ENCODE data around the gene DNAH11.
"Not testable (repeated sequence)": the region's sequence is repeated elsewhere in the genome, so short reads cannot be mapped to it uniquely, and the experiment has no call there.

DNAH11 gene

DNA sequence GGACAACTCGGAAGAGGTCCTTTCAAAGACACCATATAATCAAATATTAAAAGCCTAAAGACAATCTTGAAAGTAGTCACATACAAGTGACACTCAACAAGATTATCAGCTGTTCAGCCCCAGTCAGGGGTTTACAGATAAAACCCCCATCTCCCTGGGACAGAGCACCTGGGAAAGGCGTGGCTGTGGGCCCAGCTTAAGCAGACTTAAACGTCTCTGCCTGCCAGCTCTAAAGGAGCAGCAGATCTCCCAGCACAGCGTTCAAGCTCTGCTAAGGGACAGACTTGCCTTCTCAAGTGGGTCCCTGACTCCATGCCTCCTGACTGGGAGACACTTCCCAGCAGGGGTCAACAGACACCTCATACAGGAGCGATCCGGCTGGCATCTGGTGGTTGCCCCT, 384.9 kb downstream of the DNAH11 start:
- no peak for TF ChIP-seq FOXK2 (IDR thresholded peaks at IDR 0.05)
- TF ChIP-seq TARDBP (IDR thresholded peaks at IDR 0.05): no peak
- no peak for TF ChIP-seq LEF1 (IDR thresholded peaks at IDR 0.05; ENCODE audit: borderline replicate concordance)
- no peak for TF ChIP-seq BHLHE40 (IDR thresholded peaks at IDR 0.05; ENCODE audit: borderline replicate concordance)
- TF ChIP-seq SUZ12 (IDR thresholded peaks at IDR 0.05): no peak
- TF ChIP-seq FOXM1 (IDR thresholded peaks at IDR 0.05; ENCODE audit: borderline replicate concordance): no peak
- TF ChIP-seq ELF4 (IDR thresholded peaks at IDR 0.05): no peak
- no peak for TF ChIP-seq L3MBTL2 (conservative IDR thresholded peaks at IDR 0.05)
- TF ChIP-seq ARNT (IDR thresholded peaks at IDR 0.05): no peak
- TF ChIP-seq FOXA1 (IDR thresholded peaks at IDR 0.05): no peak
- TF ChIP-seq SP1 (IDR thresholded peaks at IDR 0.05): no peak
- TF ChIP-seq NFRKB (IDR thresholded peaks at IDR 0.05): no peak
- TF ChIP-seq ZNF384 (IDR thresholded peaks at IDR 0.05): no peak
- TF ChIP-seq HDGF (IDR thresholded peaks at IDR 0.05; ENCODE audit: borderline replicate concordance): no peak
- no peak for TF ChIP-seq CTBP1 (IDR thresholded peaks at IDR 0.05; ENCODE audit: borderline replicate concordance)
- TF ChIP-seq, protein P1, sequence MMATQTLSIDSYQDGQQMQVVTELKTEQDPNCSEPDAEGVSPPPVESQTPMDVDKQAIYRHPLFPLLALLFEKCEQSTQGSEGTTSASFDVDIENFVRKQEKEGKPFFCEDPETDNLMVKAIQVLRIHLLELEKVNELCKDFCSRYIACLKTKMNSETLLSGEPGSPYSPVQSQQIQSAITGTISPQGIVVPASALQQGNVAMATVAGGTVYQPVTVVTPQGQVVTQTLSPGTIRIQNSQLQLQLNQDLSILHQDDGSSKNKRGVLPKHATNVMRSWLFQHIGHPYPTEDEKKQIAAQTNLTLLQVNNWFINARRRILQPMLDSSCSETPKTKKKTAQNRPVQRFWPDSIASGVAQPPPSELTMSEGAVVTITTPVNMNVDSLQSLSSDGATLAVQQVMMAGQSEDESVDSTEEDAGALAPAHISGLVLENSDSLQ (IDR thresholded peaks at IDR 0.05): no peak
- ChIA-PET POLR2A (no interaction called here), CTCF (no interaction called here)
- no peak for DNase-seq (ENCODE audit: extremely low spot score)

GRCh38 chr7:21933293-21933692, 390.5 kb downstream of the DNAH11 start:
- POLR2A ChIA-PET; DNase-seq (ENCODE audit: extremely low spot score); CTCF ChIA-PET: not testable (repeated sequence)

DNA sequence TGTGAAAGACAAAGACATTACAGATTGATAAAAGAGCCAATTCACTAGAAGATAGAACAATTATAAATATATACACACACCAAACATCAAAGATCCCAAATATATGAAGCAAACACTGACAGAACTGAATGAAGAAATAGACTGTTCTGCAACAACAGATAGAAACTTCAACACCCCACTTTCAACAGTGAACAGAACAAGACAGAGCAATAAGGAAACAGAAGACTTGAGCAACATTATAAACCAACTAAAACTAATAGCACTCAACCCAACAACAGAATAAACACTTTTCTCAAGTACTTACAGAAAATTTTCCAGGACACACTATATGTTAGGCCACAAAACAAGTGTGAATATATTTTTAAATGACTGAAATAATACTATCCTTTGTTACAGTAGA, 392.0 kb downstream of the DNAH11 start:
- CTCF ChIA-PET: no interaction called here

DNA sequence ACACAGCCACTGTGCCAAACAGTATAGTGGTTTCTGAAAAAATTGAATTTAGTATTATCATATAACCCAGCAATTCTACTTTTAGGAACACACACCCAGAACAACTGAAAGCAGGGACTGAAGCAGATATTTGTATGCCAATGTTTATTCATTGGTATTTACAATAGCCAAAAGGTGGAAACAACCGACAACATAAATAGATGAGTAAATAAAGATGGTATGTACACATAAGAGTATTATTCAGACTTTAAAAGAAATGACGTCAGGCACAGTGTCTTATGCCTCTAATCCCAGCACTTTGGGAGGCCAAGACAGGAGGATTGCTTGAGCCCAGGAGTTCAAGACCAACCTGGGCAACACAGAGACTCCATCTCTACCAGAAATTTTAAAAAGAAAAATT, 395.6 kb downstream of the DNAH11 start:
- TF ChIP-seq BHLHE40 (IDR thresholded peaks at IDR 0.05; ENCODE audit: borderline replicate concordance): no peak
- POLR2A ChIA-PET: no interaction called here
- DNase-seq (ENCODE audit: extremely low spot score): no peak

More for the DNA sequence above, 392.0 kb downstream of the DNAH11 start:
- no peak for TF ChIP-seq HDGF (IDR thresholded peaks at IDR 0.05; ENCODE audit: borderline replicate concordance)
- no peak for TF ChIP-seq BHLHE40 (IDR thresholded peaks at IDR 0.05; ENCODE audit: borderline replicate concordance)
- no peak for DNase-seq (ENCODE audit: extremely low spot score)
- POLR2A ChIA-PET: no interaction called here

DNA sequence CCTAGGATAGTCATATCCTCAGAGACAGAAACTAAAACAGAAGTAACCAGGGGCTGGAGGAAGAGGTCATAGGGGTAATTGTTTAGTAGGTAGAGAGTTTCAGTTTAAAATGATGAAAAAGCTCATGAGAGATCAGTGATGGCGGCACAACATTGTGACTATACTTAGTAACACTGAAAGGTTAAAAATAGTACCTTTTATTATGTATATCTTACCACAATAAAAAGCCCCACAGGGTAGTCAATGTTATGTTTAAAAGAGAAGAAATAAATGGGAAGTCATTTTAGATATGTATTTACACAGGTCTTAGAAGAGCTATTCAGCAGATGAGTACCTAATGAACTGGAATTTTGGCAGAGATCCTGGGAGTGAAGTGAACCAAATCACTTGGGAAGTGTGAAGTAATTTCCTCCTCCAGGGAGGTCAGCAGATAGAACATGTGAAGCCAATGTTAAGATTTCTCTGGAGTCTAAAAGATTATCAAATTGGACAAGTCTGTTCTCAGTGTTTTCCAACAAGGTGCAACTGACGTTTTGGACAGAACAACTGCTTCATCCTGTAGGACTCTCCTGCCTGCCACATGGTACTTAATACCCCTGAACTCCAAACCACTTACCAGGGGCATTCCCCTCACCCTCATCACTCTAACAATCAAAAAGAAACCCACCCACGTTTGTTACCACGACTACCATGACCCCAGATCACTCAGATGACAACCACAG, 396.5 kb downstream of the DNAH11 start:
- no peak for TF ChIP-seq L3MBTL2 (conservative IDR thresholded peaks at IDR 0.05)
- no peak for TF ChIP-seq TARDBP (IDR thresholded peaks at IDR 0.05)
- TF ChIP-seq CTBP1 (IDR thresholded peaks at IDR 0.05; ENCODE audit: borderline replicate concordance): no peak
- no peak for TF ChIP-seq SP1 (IDR thresholded peaks at IDR 0.05)
- no peak for TF ChIP-seq LEF1 (IDR thresholded peaks at IDR 0.05; ENCODE audit: borderline replicate concordance)
- no peak for TF ChIP-seq SUZ12 (IDR thresholded peaks at IDR 0.05)
- TF ChIP-seq, protein P1 (IDR thresholded peaks at IDR 0.05): no peak
- TF ChIP-seq FOXA1 (IDR thresholded peaks at IDR 0.05): no peak
- no peak for TF ChIP-seq BHLHE40 (IDR thresholded peaks at IDR 0.05; ENCODE audit: borderline replicate concordance)
- TF ChIP-seq ZNF384 (IDR thresholded peaks at IDR 0.05): no peak
- no peak for TF ChIP-seq NFRKB (IDR thresholded peaks at IDR 0.05)
- TF ChIP-seq FOXM1 (IDR thresholded peaks at IDR 0.05; ENCODE audit: borderline replicate concordance): no peak
- TF ChIP-seq ELF4 (IDR thresholded peaks at IDR 0.05): no peak
- no peak for TF ChIP-seq ARNT (IDR thresholded peaks at IDR 0.05)
- CTCF ChIA-PET: interaction anchor here (0.5 to 0.6 kb wide), 2 partner anchors 78 to 1049 kb away, joined by 3 read pairs; no protein-coding TSS in a partner anchor
- POLR2A ChIA-PET: interaction anchor here (0.6 kb wide), 1 partner anchor 1158 kb away, joined by 3 read pairs; no protein-coding TSS in a partner anchor
- DNase-seq (ENCODE audit: extremely low spot score): no peak

More for the DNA sequence above, 395.6 kb downstream of the DNAH11 start:
- CTCF ChIA-PET: no interaction called here

- no peak for TF ChIP-seq CTBP1 (IDR thresholded peaks at IDR 0.05; ENCODE audit: borderline replicate concordance)
- TF ChIP-seq TARDBP (IDR thresholded peaks at IDR 0.05): no peak
- TF ChIP-seq HDGF (IDR thresholded peaks at IDR 0.05; ENCODE audit: borderline replicate concordance): no peak
- no peak for TF ChIP-seq FOXK2 (IDR thresholded peaks at IDR 0.05)
- no peak for DNase-seq (ENCODE audit: extremely low spot score)
- ChIA-PET CTCF (interaction anchor here (0.5 to 0.6 kb wide), 2 partner anchors 78 to 1049 kb away, joined by 3 read pairs; no protein-coding TSS in a partner anchor), POLR2A (no interaction called here)
Observed at GRCh38 chr7:21939858-21940372, 397.1 kb downstream of the DNAH11 start.

DNA sequence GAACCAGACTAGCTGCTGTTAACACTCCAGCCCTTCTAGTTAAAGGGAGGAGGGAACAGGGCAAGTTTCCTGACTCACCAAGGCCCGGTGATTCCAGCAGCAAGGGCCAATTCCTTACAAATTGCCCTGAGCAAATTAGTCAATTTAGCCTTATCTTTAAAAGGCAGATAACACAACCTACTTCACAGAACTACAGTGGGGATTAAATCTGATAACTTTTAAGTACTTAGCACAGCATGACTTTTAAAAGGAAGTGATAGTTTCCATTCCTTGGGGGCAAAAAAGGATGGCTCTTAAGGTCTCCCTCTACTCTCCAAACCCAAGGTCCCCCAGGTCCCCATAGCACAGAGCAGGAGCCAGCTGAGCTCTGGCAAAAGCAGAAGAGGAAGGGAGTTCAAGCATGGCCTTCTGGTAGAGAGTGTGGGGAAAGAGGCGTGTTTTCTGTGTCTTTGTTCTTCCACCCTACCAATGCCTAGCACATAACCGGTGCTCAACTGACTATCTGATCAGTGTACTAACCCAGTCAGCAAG, 398.8 kb downstream of the DNAH11 start:
- TF ChIP-seq FOXA1 (IDR thresholded peaks at IDR 0.05): no peak
- TF ChIP-seq ELF4 (IDR thresholded peaks at IDR 0.05): no peak
- no peak for TF ChIP-seq FOXK2 (IDR thresholded peaks at IDR 0.05)
- peak; percentile 50; the same call in 1 of the 2 replicates for TF ChIP-seq CTBP1 (IDR thresholded peaks at IDR 0.05; ENCODE audit: borderline replicate concordance)
- CTCF ChIA-PET: no interaction called here
- POLR2A ChIA-PET: interaction anchor here (0.8 kb wide), 1 partner anchor 21 kb away, joined by 3 read pairs; no protein-coding TSS in a partner anchor
- DNase-seq (ENCODE audit: extremely low spot score): peak; percentile 43
